HG03442 (cell line): ENCODE results near the gene DRG1.
"Not testable (repeated sequence)": the region's sequence is repeated elsewhere in the genome, so short reads cannot be mapped to it uniquely, and the experiment has no call there.

Experiments
- ATAC-seq: cut with Tn5 transposase; IDR thresholded peaks from one replicate; pipeline ENCODE4 v1.9.1; 2021; ENCODE audit warnings: mild to moderate bottlenecking, moderate library complexity; ENCODE audit not compliant: unreplicated experiment

Gene DRG1

GRCh38 chr22:31442768-31443489 is 43.5 kb downstream of the DRG1 start:
- no peak for ATAC-seq

- no peak for ATAC-seq
Measured at GRCh38 chr22:31443516-31443915, 44.1 kb downstream of the DRG1 start.

GRCh38 chr22:31445642-31446041 is 46.2 kb downstream of the DRG1 start:
- ATAC-seq: no peak

- no peak for ATAC-seq
Measured at GRCh38 chr22:31446208-31446607, 46.8 kb downstream of the DRG1 start.

GRCh38 chr22:31446767-31447166 is 47.4 kb downstream of the DRG1 start:
- ATAC-seq: no peak

- ATAC-seq: no peak
Measured at GRCh38 chr22:31447337-31447736, 47.9 kb downstream of the DRG1 start.

GRCh38 chr22:31448382-31448781 is 49.0 kb downstream of the DRG1 start:
- no peak for ATAC-seq

GRCh38 chr22:31449506-31449905 is 50.1 kb downstream of the DRG1 start:
- ATAC-seq: no peak

GRCh38 chr22:31451709-31452571 is 52.5 kb downstream of the DRG1 start:
- ATAC-seq: no peak

GRCh38 chr22:31461699-31462098 is 62.3 kb downstream of the DRG1 start:
- no peak for ATAC-seq

- ATAC-seq: no peak
Measured at GRCh38 chr22:31465307-31465706, 65.9 kb downstream of the DRG1 start.

- ATAC-seq: no peak
Measured at GRCh38 chr22:31474743-31475142, 75.3 kb downstream of the DRG1 start.

- no peak for ATAC-seq
Measured at GRCh38 chr22:31475800-31476199, 76.4 kb downstream of the DRG1 start.

- no peak for ATAC-seq
Measured at GRCh38 chr22:31477329-31477728, 77.9 kb downstream of the DRG1 start.

GRCh38 chr22:31481129-31481528 is 81.7 kb downstream of the DRG1 start:
- ATAC-seq: no peak

- ATAC-seq: not testable (repeated sequence)
Measured at GRCh38 chr22:31482470-31482869, 83.1 kb downstream of the DRG1 start.
